RPMI8226 (cell line): Measurements from ENCODE around the gene CTDSP2.
"Not testable (repeated sequence)": the region's sequence is repeated elsewhere in the genome, so short reads cannot be mapped to it uniquely, and the experiment has no call there.

ENCODE experiments used
- DNase-seq: peaks from one replicate; pipeline ENCODE4 v3.0.0-alpha.2; 2015

CTDSP2 gene

DNA sequence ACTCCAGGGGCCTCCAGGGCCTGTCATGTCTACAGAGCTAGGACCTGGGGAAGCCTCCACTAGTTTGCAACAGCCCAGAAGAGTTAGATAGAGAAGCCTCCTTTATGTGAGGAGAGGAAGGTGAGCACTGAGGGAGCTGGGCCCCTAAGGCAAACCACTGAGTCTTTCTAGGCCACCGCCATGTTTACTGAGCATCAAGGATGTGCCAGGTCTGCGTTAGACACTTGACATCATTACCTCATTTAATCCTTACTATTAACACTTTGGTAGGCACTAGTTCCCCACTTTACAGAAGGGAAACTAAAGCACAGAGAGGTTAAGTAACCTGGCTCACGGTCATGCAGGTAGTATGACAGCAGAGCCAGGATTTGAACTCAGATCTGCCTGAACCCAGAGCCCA is 12.9 kb downstream of the CTDSP2 start:
- DNase-seq: no peak

DNA sequence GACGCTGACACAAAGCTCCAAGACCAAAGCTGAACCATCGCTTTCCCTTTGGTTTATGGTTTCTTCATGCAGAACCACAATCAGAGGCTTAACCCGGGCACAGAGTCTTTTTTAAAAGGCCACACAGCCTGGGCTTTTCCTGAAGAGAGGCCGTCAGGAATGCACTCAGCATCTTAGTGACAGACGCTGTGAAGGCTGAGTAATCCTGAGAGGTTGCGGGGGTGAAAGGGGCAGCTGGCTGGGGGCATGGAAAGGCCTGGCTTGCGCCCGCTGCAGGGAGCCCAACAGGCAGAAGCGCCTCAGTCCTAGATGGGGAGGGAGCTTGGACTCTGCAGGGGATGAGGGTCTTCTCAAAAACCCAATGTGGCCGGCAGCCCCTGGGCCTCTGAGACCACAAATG is 13.6 kb downstream of the CTDSP2 start:
- DNase-seq: no peak

DNA sequence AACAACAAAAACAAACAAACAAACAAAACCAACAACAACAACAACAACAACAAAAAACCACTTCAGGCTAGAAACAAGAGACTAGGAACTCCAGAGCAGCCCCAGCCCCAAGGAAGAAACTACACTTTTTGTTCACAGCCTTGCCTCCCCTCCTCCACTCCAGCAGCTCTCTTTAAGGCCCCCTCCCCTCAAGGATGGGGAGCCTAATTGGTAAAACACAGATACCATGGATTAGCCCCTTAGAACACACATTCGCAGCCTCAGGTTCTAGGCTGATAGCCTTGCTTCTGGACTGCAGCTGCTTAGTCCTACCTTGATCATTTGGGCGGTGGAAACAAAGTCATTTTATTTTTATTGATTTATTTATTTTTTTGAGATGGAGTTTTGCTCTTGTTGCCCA is 16.1 kb downstream of the CTDSP2 start:
- no peak for DNase-seq

DNA sequence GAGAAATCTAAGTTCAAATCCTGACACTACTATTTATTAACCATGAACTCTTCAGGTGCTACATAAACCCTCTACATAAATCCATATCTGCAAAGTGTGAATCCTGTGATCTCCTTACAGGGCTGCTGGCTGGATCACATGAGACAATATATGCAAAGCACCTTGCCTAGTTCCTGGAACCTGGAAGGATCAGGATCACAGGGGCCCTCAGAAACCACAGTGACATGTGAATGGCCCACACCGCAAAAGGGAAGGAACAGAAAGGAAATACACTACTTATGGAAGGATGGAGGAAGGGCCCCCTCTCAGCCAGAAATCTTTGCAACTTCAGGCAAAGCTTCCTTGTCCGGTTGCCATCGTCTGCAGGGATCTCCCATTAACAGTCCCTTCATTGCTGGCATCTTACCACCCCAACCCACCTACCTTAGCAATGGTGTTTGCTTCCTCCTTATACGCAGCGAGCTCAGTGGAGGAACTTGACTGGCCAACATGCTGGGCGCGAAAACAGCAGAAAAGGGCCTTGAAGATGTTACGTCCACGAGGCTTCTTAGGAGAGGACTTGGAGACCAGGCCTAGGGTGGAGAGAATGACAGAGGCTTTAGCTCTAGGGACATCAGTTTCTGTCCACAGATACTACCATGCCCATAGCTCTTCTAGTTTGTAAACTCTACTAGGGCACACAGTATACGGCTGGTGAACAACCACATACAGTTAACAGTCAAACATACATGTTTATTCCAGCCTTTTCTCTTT is 17.3 kb downstream of the CTDSP2 start:
- no peak for DNase-seq

- DNase-seq: no peak
Measured at GRCh38 chr12:57826966-57827365, 19.6 kb downstream of the CTDSP2 start.

GRCh38 chr12:57826400-57826799 is 20.1 kb downstream of the CTDSP2 start:
- no peak for DNase-seq

GRCh38 chr12:57825451-57825850 is 21.1 kb downstream of the CTDSP2 start:
- no peak for DNase-seq

- no peak for DNase-seq
Measured at GRCh38 chr12:57823908-57824640, 22.5 kb downstream of the CTDSP2 start.

DNA sequence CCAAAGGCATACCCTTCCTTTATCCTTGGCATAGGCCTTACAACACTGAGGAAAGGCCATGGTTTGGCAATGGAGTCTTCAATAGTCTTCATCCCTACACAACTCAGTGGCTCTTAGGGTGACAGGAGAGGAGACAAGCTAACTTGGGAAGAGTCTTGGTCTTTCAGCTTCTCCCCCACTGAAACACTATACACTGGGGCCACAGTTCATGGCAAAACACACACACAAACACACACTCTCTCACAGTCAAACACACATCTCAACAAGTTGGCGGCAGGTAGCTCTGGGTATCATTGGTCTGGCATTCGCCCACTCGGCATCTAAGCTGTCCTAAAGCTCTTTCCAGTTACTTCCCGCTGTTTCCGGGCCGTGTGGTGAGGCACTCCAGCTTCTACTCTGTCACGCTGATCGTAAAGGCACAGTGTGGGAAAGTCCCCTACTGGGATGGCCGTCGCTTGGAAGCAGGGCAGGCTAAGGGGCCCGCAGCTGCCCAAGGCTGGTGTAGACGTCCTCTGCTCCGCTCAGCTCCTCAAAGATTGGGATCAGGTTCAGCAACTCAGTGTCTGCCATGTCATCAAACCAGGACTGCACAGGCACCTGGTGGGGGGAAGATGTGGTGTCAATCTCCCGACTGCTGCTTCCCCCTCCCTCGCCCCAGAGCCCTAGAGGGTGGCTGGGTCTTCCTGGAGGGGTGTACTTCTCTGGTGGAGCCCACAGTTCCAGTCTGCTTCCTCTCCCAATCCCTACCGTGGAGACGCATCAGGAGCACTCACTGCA is 23.2 kb downstream of the CTDSP2 start:
- no peak for DNase-seq

GRCh38 chr12:57822392-57823130 is 24.0 kb downstream of the CTDSP2 start:
- no peak for DNase-seq

DNA sequence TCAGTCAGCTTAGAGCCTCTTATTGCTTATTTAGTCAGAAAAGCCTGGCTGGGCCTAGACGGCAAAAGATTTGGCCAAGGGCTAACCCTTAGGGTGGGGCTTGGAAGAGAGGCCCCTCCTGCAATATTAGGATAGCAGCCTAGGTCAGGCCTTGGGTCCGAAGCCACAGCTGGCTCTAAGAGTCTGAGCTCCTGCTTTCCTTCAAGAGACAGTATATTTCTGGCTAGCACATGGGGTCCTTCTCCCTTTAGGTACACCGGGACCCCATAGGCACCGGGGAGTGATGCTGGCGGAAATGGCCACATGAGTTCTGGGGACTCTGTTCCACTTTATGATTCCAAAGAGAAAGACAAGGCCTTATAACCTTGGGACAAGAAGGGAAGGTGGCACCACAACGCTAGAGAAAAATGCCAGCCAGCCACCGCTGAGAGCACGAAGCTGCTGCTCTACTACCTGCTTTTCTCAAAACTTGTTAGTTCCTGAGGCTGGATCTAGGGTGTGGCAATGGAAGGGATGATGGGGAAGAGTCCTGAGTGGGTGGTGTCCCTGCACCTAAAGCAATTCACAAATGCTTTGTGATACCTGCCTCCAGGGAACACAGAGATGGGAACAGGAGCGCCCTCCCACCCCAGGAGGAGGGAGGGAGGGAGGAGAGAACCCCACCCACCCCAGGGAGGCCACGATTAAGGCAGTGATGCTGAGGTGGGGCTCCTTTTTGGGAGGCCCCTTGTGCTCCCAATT is 24.9 kb downstream of the CTDSP2 start:
- no peak for DNase-seq

- not testable (repeated sequence) for DNase-seq
Measured at GRCh38 chr12:57821015-57821414, 25.5 kb downstream of the CTDSP2 start.

- not testable (repeated sequence) for DNase-seq
Measured at GRCh38 chr12:57820119-57820518, 26.4 kb downstream of the CTDSP2 start.

DNA sequence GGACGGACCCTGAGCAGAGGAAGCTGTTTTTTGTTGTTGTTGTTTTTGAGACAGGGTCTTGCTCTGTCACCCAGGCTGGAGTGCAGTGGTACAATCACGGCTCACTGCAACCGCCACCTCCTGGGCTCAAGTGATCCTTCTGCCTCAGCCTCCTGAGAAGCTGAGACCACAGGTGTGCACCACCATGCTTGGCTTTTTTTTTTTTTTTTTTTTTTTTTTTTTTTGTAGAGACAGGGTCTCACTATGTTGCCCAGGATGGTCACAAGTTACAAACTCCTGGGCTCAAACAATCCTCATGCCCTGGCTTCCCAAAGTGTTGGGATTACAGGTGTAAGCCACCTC is 28.6 kb downstream of the CTDSP2 start:
- DNase-seq: not testable (repeated sequence)

- no peak for DNase-seq
Measured at GRCh38 chr12:57817261-57817989, 29.1 kb downstream of the CTDSP2 start.

- no peak for DNase-seq
Measured at GRCh38 chr12:57816855-57817151, 29.7 kb downstream of the CTDSP2 start.

GRCh38 chr12:57816001-57816854 is 30.3 kb downstream of the CTDSP2 start:
- DNase-seq: no peak

DNA sequence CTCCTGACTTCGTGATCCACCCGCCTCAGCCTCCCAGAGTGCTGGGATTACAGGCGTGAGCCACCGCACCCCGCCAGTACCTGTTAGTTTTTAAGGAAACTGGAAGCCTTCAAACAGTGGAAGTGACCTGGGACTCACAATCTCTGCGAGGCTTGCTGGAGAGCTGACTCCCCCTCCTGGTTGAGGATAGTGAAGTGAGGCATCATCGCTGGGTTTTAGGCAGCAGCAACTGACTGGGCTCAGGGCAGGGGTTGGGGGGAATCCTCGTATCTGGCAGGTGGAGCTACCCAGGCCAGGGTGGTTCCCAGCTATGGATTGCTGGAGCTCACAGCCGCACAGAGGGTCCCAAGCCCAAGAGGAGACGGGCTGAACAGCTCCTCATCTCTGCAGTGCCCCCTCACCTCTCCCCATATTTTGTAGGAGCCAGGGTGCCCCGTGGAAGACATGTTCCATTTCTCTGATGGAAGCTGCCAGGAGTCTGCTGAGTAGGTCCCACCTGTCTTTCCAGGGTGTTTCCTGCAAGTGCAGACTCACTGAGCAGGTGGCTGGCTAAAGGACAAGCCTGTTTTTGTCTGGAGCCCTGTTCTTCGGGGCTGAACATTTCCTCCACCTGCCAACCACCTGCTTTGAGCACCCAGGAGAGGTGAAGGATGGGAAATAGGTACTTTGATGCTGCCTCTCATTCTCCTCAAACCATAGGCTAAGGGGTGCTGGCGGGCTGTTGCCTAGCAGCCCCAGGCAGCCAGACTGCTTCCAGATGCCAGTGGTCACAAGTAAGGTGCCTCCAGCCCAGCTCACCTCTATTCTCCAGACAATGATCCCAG is 31.1 kb downstream of the CTDSP2 start:
- no peak for DNase-seq

DNA sequence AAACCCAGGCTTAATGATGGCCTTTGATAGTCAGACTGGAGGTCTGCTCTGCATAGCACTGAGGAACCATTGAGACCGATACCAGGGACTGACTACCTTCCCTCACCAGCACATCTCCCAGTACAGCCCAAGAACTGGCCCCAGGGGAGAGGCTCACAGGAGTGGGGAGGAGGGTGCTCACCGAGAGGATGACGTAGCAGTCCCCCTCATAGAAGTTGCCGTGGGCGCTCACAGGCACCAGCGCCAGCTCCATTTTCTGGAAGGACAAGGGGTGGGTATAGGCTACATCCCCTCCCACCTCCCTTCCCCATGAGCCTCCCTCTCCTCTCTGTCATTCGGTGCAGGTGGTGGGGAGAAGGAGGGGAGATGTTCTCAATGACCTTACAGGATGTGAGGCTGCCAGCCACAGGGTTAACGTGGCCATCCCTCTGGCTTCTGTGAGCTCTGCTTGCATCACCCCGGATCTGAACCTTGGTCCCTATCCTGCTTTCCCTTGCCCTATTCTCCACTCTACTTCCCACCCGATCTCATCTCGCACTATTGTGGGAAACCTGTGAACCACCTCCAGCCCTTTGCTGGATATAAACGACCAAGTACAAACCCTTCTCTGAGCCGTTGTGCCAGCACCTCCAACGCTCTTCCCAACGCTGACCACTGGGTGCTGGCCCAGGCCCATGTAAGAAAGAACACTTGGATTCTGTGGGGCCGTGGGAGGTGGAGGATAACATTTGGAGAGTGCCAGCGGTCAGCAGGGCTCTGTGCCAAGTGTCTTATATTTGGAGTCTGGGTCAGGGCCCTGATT is 32.4 kb downstream of the CTDSP2 start:
- DNase-seq: no peak
